Caco-2 (cell line): ENCODE measurements around the gene KATNAL1. TPM values are rescaled to one million over a fixed set of nuclear protein-coding genes. Genes with fewer than 3 reads are reported as not detected.
"Not testable (repeated sequence)": the region's sequence is repeated elsewhere in the genome, so short reads cannot be mapped to it uniquely, and the experiment has no call there.

Source experiments
- BruUV-seq: library from RNA; stranded (reverse); fragments of 400-500 nt; replicated peaks from 2 replicates; lab custom pipeline; 2021; lab: Mats Ljungman, UMichigan
- CTCF ChIA-PET: fragments of 300-600 bp; sonication (Branson Sonifier 250); formaldehyde crosslinking; loops from one replicate; lab custom pipeline; 2022; ENCODE audit warnings: antibody characterized with exemption; lab: Charles Lee
- POLR2A ChIA-PET: fragments of 300-600 bp; sonication (Branson Sonifier 250); formaldehyde crosslinking; loops from one replicate; lab custom pipeline; 2022; ENCODE audit warnings: antibody characterized with exemption; lab: Charles Lee
- DNase-seq, 2 experiments: peaks; one replicate each; pipeline versions ENCODE4 v3.0.0 to v3.0.0-alpha.2; 2020 to 2022
- H3K27me3 ChIP-seq: replicated peaks from 2 replicates; pipeline ENCODE4 v1.6.0; 2011; ENCODE audit warnings: low read length; ENCODE audit not compliant: control insufficient read depth, insufficient read depth
- H3K36me3 ChIP-seq: 2 replicates; pipeline ENCODE4 v1.5.1; 2011; ENCODE audit warnings: low read length; ENCODE audit not compliant: control insufficient read depth, insufficient read depth
- H3K4me1 ChIP-seq: fragments of 250-450 bp; sonication (Bioruptor Pico); 2 replicates; pipeline ENCODE4 v1.5.1; 2020; ENCODE audit warnings: mild to moderate bottlenecking
- H3K4me3 ChIP-seq: 2 replicates; pipeline ENCODE4 v1.5.1; 2011; ENCODE audit warnings: low read depth, mild to moderate bottlenecking, control low read depth, low read length
- H3K9me3 ChIP-seq: fragments of 250-450 bp; sonication (Bioruptor Pico); 2 replicates; pipeline ENCODE4 v1.5.1; 2020; ENCODE audit warnings: mild to moderate bottlenecking, moderate library complexity
- H3K27ac Mint-ChIP-seq: one replicate; pipeline ENCODE4 v1.8.0; 2022; ENCODE audit warnings: mixed read lengths; ENCODE audit not compliant: unreplicated experiment
- H3K27me3 Mint-ChIP-seq: one replicate; pipeline ENCODE4 v1.8.0; 2022; ENCODE audit warnings: mixed read lengths; ENCODE audit not compliant: insufficient read depth, unreplicated experiment
- H3K36me3 Mint-ChIP-seq: one replicate; pipeline ENCODE4 v1.8.0; 2022; ENCODE audit warnings: mild to moderate bottlenecking, mixed read lengths; ENCODE audit not compliant: insufficient read depth, unreplicated experiment
- H3K4me1 Mint-ChIP-seq: one replicate; pipeline ENCODE4 v1.8.0; 2022; ENCODE audit warnings: low read depth, mixed read lengths; ENCODE audit not compliant: unreplicated experiment
- H3K4me3 Mint-ChIP-seq: one replicate; pipeline ENCODE4 v1.8.0; 2022; ENCODE audit warnings: mild to moderate bottlenecking, moderate library complexity, mixed read lengths; ENCODE audit not compliant: unreplicated experiment
- H3K9me3 Mint-ChIP-seq: one replicate; pipeline ENCODE4 v1.8.0; 2022; ENCODE audit warnings: mixed read lengths; ENCODE audit not compliant: unreplicated experiment
- intact Hi-C: fragments of 100-400 bp; cut with micrococcal nuclease; formaldehyde crosslinking; loops from one replicate; pipeline ENCODE4 v1.10.0; 2022; ENCODE audit not compliant: unreplicated experiment
- total RNA-seq: library from RNA; stranded (reverse); gene quantifications from 2 replicates; pipeline ENCODE4 v1.2.3, GENCODE V29; 2022
- TF ChIP-seq, protein P1 (sequence below), 2 experiments: fragments of 200-600 bp in 1 of 2; IDR thresholded peaks; 1 replicate in 1 of 2; 2 replicates in 1 of 2; pipeline versions ENCODE4 v1.5.1 to v1.8.0; 2011 to 2022; ENCODE audit warnings: antibody characterized with exemption in 1 of 2, control low read depth in 1 of 2, inconsistent platforms in 1 of 2, low read depth in 1 of 2, low read length in 1 of 2, mild to moderate bottlenecking in 1 of 2, moderate library complexity in 1 of 2; ENCODE audit not compliant: insufficient read depth in 1 of 2, severe bottlenecking in 1 of 2, unreplicated experiment in 1 of 2

KATNAL1 gene
- total RNA-seq, 1 experiment from 2014 or later: 8.1 TPM

DNA sequence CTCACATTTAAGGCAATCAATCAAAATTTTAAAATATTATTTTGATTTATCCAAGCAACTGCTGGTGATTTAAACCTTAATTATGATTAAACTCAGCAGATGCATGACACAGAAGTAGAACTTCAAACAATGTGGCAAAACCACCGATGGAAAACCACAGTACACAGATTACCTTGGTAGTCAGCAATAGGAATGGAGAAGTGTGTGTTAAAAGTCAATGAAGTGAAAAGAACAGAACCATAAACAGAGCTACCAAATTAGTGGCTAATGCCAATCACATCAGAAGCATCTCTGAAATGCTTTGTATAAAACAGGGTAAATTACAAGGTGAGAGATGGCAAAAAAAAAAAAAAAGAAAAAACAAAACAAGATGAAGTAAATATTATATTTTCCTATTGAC, 31.2 kb downstream of the KATNAL1 start:
- Histone ChIP-seq H3K27me3 (no peaks in the 10 kb centered on the region), H3K36me3 (no peaks in the 10 kb centered on the region), H3K4me1 (no peaks in the 10 kb centered on the region), H3K9me3 (no peaks in the 10 kb centered on the region), H3K4me3 (no peak overlapping the region)
- H3K9me3 Mint-ChIP-seq: no peaks in the 10 kb centered on the region
- no TSS peak for BruUV-seq
- intact Hi-C loops: no loop called here
- ChIA-PET POLR2A (no interaction called here), CTCF (no interaction called here)
- no peak for DNase-seq
- H3K27ac Mint-ChIP-seq: no peak overlapping the region
- TF ChIP-seq, protein P1, sequence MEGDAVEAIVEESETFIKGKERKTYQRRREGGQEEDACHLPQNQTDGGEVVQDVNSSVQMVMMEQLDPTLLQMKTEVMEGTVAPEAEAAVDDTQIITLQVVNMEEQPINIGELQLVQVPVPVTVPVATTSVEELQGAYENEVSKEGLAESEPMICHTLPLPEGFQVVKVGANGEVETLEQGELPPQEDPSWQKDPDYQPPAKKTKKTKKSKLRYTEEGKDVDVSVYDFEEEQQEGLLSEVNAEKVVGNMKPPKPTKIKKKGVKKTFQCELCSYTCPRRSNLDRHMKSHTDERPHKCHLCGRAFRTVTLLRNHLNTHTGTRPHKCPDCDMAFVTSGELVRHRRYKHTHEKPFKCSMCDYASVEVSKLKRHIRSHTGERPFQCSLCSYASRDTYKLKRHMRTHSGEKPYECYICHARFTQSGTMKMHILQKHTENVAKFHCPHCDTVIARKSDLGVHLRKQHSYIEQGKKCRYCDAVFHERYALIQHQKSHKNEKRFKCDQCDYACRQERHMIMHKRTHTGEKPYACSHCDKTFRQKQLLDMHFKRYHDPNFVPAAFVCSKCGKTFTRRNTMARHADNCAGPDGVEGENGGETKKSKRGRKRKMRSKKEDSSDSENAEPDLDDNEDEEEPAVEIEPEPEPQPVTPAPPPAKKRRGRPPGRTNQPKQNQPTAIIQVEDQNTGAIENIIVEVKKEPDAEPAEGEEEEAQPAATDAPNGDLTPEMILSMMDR (IDR thresholded peaks at IDR 0.05; ENCODE audit: insufficient read depth in 1 of 2, low read depth in 1 of 2, low read length in 1 of 2, severe bottlenecking in 1 of 2, unreplicated experiment in 1 of 2): no peak
- no peak overlapping the region for H3K4me3 Mint-ChIP-seq
- no peaks in the 10 kb centered on the region for H3K36me3 Mint-ChIP-seq
- no peaks in the 10 kb centered on the region for H3K27me3 Mint-ChIP-seq
- H3K4me1 Mint-ChIP-seq: no peaks in the 10 kb centered on the region

DNA sequence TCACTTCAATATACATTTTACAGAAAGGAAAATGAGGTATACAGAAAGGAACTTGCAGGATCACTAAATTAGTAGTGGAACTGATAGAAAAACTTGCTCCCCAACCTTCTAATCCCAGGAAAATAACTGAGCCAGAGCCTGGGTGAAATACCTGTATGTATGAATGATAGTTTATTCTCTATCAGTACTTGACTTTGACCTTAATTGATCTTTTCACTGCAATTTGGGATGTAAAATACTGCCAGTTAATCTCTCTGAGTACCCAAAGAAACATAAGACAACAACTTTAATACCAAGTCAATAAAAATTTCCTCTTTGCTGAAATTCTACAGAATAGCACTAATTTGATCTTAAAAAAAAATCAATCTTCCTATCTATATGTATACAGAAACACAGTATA, 33.3 kb downstream of the KATNAL1 start:
- POLR2A ChIA-PET: no interaction called here
- no peaks in the 10 kb centered on the region for H3K9me3 Mint-ChIP-seq
- H3K36me3 Mint-ChIP-seq: no peaks in the 10 kb centered on the region
- no peaks in the 10 kb centered on the region for H3K36me3 ChIP-seq
- BruUV-seq: no TSS peak
- no peaks in the 10 kb centered on the region for H3K27me3 ChIP-seq
- intact Hi-C loops: no loop called here
- H3K4me1 Mint-ChIP-seq: no peaks in the 10 kb centered on the region
- no peak overlapping the region for H3K4me3 ChIP-seq
- H3K27ac Mint-ChIP-seq: no peak overlapping the region
- H3K4me3 Mint-ChIP-seq: no peak overlapping the region
- H3K4me1 ChIP-seq: no peaks in the 10 kb centered on the region
- CTCF ChIA-PET: no interaction called here
- no peaks in the 10 kb centered on the region for H3K27me3 Mint-ChIP-seq
- TF ChIP-seq, protein P1 (IDR thresholded peaks at IDR 0.05; ENCODE audit: insufficient read depth in 1 of 2, low read depth in 1 of 2, low read length in 1 of 2, severe bottlenecking in 1 of 2, unreplicated experiment in 1 of 2): no peak
- no peaks in the 10 kb centered on the region for H3K9me3 ChIP-seq
- no peak for DNase-seq

DNA sequence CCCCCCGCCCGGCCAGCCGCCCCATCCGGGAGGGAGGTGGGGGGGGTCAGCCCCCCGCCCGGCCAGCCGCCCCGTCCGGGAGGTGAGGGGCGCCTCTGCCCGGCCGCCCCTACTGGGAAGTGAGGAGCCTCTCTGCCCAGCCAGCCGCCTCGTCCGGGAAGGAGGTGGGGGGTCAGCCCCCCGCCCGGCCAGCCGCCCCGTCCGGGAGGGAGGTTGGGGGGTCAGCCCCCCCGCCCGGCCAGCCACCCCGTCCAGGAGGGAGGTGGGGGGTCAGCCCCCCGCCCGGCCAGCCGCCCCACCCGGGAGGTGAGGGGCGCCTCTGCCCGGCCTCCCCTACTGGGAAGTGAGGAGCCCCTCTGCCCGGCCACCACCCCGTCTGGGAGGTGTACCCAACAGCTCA, 37.3 kb downstream of the KATNAL1 start:
- POLR2A ChIA-PET, H3K9me3 ChIP-seq, intact Hi-C loops, H3K4me3 ChIP-seq, H3K36me3 ChIP-seq, H3K9me3 Mint-ChIP-seq, H3K36me3 Mint-ChIP-seq, CTCF ChIA-PET, DNase-seq, H3K4me1 ChIP-seq, BruUV-seq, H3K4me3 Mint-ChIP-seq, H3K27me3 Mint-ChIP-seq, H3K27me3 ChIP-seq, H3K4me1 Mint-ChIP-seq, H3K27ac Mint-ChIP-seq: not testable (repeated sequence)

DNA sequence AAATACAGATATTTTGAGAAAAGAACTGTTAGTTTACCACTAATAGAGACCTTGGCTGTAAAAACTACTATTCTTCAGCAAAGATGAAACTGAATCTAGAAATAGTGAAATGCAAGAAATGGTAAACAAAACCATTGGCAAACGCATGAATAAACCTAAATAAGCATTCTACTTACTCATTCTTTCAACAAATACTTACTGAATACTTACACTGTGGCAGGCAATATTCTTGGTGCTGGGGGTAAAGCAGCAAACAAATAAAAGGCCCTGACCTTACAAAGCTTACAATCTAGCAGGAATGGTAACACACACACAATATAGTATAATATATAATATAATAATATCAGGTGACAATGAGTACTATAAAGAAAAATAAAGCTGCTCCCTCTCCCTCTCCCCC, 38.7 kb downstream of the KATNAL1 start:
- ChIA-PET CTCF (interaction anchor here (0.5 kb wide), 1 partner anchor 83 kb away, joined by 3 read pairs; no protein-coding TSS in a partner anchor), POLR2A (no interaction called here)
- intact Hi-C loops: no loop called here
- Mint-ChIP-seq H3K27me3 (no peaks in the 10 kb centered on the region), H3K4me1 (no peaks in the 10 kb centered on the region), H3K27ac (no peak overlapping the region), H3K36me3 (no peaks in the 10 kb centered on the region), H3K9me3 (no peaks in the 10 kb centered on the region), H3K4me3 (no peak overlapping the region)
- H3K9me3 ChIP-seq: no peaks in the 10 kb centered on the region
- TF ChIP-seq, protein P1 (IDR thresholded peaks at IDR 0.05; ENCODE audit: insufficient read depth in 1 of 2, low read depth in 1 of 2, low read length in 1 of 2, severe bottlenecking in 1 of 2, unreplicated experiment in 1 of 2): no peak
- H3K27me3 ChIP-seq: no peaks in the 10 kb centered on the region
- no TSS peak for BruUV-seq
- no peaks in the 10 kb centered on the region for H3K4me1 ChIP-seq
- H3K36me3 ChIP-seq: no peaks in the 10 kb centered on the region
- no peak for DNase-seq
- no peak overlapping the region for H3K4me3 ChIP-seq
